CD4-positive, alpha-beta T cell treated with Interferon alpha-2 for 1 hour (primary cell): ENCODE data around the gene CDK2AP2.
"Not testable (repeated sequence)": the region's sequence is repeated elsewhere in the genome, so short reads cannot be mapped to it uniquely, and the experiment has no call there.

Experiments
- DNase-seq, 2 donors: peaks; one replicate each; pipeline ENCODE4 v3.0.0-alpha.2; 2020 to 2022

Gene CDK2AP2

GRCh38 chr11:67489885-67490726 is 17.9 kb downstream of the CDK2AP2 start:
- no peak for DNase-seq

- no peak for DNase-seq
These were observed 18.6 kb downstream of the CDK2AP2 start for GRCh38 chr11:67489203-67489884.

- peak in 1 of 2 donors; percentile 45 for DNase-seq
These were observed 21.3 kb downstream of the CDK2AP2 start for GRCh38 chr11:67486481-67487195.

GRCh38 chr11:67485873-67486361 is 22.0 kb downstream of the CDK2AP2 start:
- peak; percentile 57 to 81 for DNase-seq

- DNase-seq = peak; percentile 58 to 70
These were observed 23.1 kb downstream of the CDK2AP2 start for GRCh38 chr11:67484847-67485311.

GRCh38 chr11:67483831-67484665 is 23.9 kb downstream of the CDK2AP2 start:
- peak in 1 of 2 donors; percentile 69 for DNase-seq

GRCh38 chr11:67482827-67483798 is 24.8 kb downstream of the CDK2AP2 start, which contains the start of gene AIP:
AIP (plus strand) TSS chr11:67483026; CDS start chr11:67483159, 133 bp downstream.
- peak; percentile 97 to 98 for DNase-seq

- no peak for DNase-seq
These were observed 25.6 kb downstream of the CDK2AP2 start for GRCh38 chr11:67482275-67482826.

GRCh38 chr11:67477344-67478050 is 30.5 kb downstream of the CDK2AP2 start:
- DNase-seq = not testable (repeated sequence)

- not testable (repeated sequence) for DNase-seq
These were observed 31.3 kb downstream of the CDK2AP2 start for GRCh38 chr11:67476692-67477091.

GRCh38 chr11:67472882-67473281 is 35.1 kb downstream of the CDK2AP2 start:
- no peak for DNase-seq

GRCh38 chr11:67470337-67471002 is 37.5 kb downstream of the CDK2AP2 start:
- no peak for DNase-seq

GRCh38 chr11:67469508-67469811 is 38.5 kb downstream of the CDK2AP2 start:
- no peak for DNase-seq

- peak; percentile 93 to 94 for DNase-seq
These were observed 39.0 kb downstream of the CDK2AP2 start, which contains the start of gene TMEM134 for GRCh38 chr11:67468759-67469507. TMEM134 (minus strand) TSS chr11:67469251; CDS start chr11:67469192, 59 bp downstream.

- no peak for DNase-seq
These were observed 39.6 kb downstream of the CDK2AP2 start for GRCh38 chr11:67468456-67468758.

- DNase-seq = no peak
These were observed 39.9 kb downstream of the CDK2AP2 start for GRCh38 chr11:67468056-67468455.

GRCh38 chr11:67466962-67467771 is 40.8 kb downstream of the CDK2AP2 start:
- no peak for DNase-seq

- no peak for DNase-seq
These were observed 41.6 kb downstream of the CDK2AP2 start for GRCh38 chr11:67466367-67466766.
